WERI-Rb-1 (cell line): ENCODE results near the gene FABP1.

ENCODE experiments used
- DNase-seq: peaks from one replicate; pipeline ENCODE4 v3.0.0-alpha.2; 2020
- H3K27ac ChIP-seq: fragments of 250-450 bp; sonication (Bioruptor Pico); 2 replicates; pipeline ENCODE4 v1.5.1; 2020; ENCODE audit warnings: mild to moderate bottlenecking, moderate library complexity
- H3K27me3 ChIP-seq: fragments of 250-450 bp; sonication (Bioruptor Pico); 2 replicates; pipeline ENCODE4 v1.5.1; 2021; ENCODE audit warnings: mild to moderate bottlenecking, low read depth, moderate library complexity; ENCODE audit not compliant: insufficient read depth, severe bottlenecking
- H3K36me3 ChIP-seq: fragments of 250-450 bp; sonication (Bioruptor Pico); 2 replicates; pipeline ENCODE4 v1.5.1; 2020; ENCODE audit warnings: mild to moderate bottlenecking, moderate library complexity
- H3K4me3 ChIP-seq: 2 replicates; pipeline ENCODE4 v1.5.1; 2011; ENCODE audit warnings: low read depth, mild to moderate bottlenecking, control low read depth, low read length
- H3K9me3 ChIP-seq: fragments of 250-450 bp; sonication (Bioruptor Pico); 2 replicates; pipeline ENCODE4 v1.5.1; 2021; ENCODE audit warnings: mild to moderate bottlenecking, moderate library complexity; ENCODE audit not compliant: severe bottlenecking
- CTCF ChIP-seq: IDR thresholded peaks from 2 replicates; pipeline ENCODE4 v1.5.1; 2011; ENCODE audit warnings: low read depth, mild to moderate bottlenecking, control low read depth, inconsistent platforms, low read length

The FABP1 gene

GRCh38 chr2:88082781-88083180, 45.1 kb downstream of the FABP1 start:
- H3K27ac ChIP-seq = no peak overlapping the region
- no peaks in the 10 kb centered on the region for H3K36me3 ChIP-seq
- no peak overlapping the region for H3K4me3 ChIP-seq
- H3K9me3 ChIP-seq = no peaks in the 10 kb centered on the region
- TF ChIP-seq CTCF = no peak
- no peak for DNase-seq
- H3K27me3 ChIP-seq = peaks cover 56% of the 10 kb centered on the region

GRCh38 chr2:88081924-88082608, 45.8 kb downstream of the FABP1 start:
- Histone ChIP-seq H3K36me3 (no peaks in the 10 kb centered on the region), H3K4me3 (no peak overlapping the region), H3K9me3 (no peaks in the 10 kb centered on the region), H3K27me3 (peaks cover 55% of the 10 kb centered on the region), H3K27ac (no peak overlapping the region)
- DNase-seq = no peak
- TF ChIP-seq CTCF = no peak

GRCh38 chr2:88080545-88080944, 47.3 kb downstream of the FABP1 start:
- no peaks in the 10 kb centered on the region for H3K36me3 ChIP-seq
- DNase-seq = no peak
- no peak overlapping the region for H3K4me3 ChIP-seq
- no peak overlapping the region for H3K27ac ChIP-seq
- no peaks in the 10 kb centered on the region for H3K9me3 ChIP-seq
- H3K27me3 ChIP-seq = peaks cover 61% of the 10 kb centered on the region
- no peak for TF ChIP-seq CTCF

GRCh38 chr2:88078643-88079172, 49.2 kb downstream of the FABP1 start:
- H3K36me3 ChIP-seq = no peaks in the 10 kb centered on the region
- H3K4me3 ChIP-seq = no peak overlapping the region
- H3K27ac ChIP-seq = no peak overlapping the region
- no peak for TF ChIP-seq CTCF
- DNase-seq = no peak
- no peaks in the 10 kb centered on the region for H3K9me3 ChIP-seq
- peaks cover 52% of the 10 kb centered on the region for H3K27me3 ChIP-seq

- H3K27ac ChIP-seq = no peak overlapping the region
- H3K27me3 ChIP-seq = peaks cover 45% of the 10 kb centered on the region
- no peak for DNase-seq
- no peaks in the 10 kb centered on the region for H3K9me3 ChIP-seq
- H3K4me3 ChIP-seq = no peak overlapping the region
- TF ChIP-seq CTCF = no peak
- no peaks in the 10 kb centered on the region for H3K36me3 ChIP-seq
Measured at GRCh38 chr2:88077080-88077479, 50.8 kb downstream of the FABP1 start.

GRCh38 chr2:88074854-88075292, 53.0 kb downstream of the FABP1 start:
- Histone ChIP-seq H3K27ac (no peak overlapping the region), H3K27me3 (peaks cover 36% of the 10 kb centered on the region), H3K9me3 (no peaks in the 10 kb centered on the region), H3K36me3 (no peaks in the 10 kb centered on the region), H3K4me3 (no peak overlapping the region)
- DNase-seq = no peak
- TF ChIP-seq CTCF = no peak
